SKM-1 (cell line): ENCODE results near the gene DEFB128.

Experiments
- DNase-seq: peaks from one replicate; lab custom pipeline; 2025; ENCODE audit not compliant: unreplicated experiment; lab: John Stamatoyannopoulos, UW

The DEFB128 gene

DNA sequence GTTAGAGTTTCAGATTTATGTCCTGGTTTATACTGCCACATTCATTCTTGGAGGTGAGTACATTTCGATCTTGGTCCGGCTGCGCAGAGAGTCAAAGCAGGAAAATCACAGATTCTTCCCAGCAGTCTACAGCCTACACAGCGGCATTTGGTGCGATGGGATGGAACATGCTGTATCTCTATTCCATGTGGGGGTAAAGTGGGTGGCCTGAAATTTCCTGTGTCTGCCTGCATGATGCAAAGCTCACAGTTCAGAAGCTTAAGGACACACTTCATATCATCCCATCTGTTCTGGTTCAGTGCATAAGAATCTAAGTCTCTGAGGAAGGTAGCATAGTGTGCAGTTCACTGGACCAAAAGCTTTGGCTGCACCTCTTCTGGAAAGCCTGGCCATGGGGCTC, 32.4 kb downstream of the DEFB128 start, which contains the start of gene DEFB127:
Gene DEFB127 (plus strand): TSS at position 301 of the 400 bp plus-strand sequence. CDS start 91 bp downstream, at position 392.
- DNase-seq = no peak

DNA sequence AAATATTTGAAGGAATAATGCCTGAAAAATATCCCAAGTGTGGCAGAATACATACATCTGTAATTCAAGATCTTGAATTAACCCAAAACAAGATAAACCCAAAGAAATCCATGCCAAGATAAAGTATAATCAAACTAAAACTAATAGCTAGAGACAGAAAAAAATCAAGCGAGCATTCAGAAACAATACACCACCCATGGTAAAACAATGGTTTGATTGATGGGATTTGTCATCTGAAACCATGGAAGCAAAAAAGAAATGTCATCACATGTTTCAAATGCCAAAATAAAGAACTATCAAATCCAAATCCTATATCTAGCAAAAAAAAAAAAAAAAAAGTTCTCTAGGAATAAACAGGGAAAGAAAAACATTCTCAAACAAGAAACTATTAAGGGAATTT, 37.4 kb downstream of the DEFB128 start:
- DNase-seq = no peak

DNA sequence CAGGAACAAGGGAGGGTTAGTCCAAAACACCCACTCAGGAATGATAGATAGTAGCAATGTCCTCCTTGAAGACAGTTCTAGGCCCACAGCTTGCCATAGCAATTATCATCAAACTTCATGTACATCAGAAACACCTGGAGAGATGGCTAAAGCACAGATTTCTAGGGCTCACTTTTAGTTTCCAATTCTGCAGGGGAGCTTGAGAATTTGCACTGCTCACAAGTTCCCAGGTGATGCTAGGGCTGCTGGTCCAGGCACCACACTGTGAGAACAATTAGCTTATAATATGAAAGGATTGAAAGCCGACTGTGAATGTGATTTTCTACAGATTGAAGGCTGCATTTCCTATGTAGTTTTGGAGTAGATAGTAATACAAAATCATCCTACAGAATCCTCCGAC, 43.6 kb downstream of the DEFB128 start:
- DNase-seq = no peak

DNA sequence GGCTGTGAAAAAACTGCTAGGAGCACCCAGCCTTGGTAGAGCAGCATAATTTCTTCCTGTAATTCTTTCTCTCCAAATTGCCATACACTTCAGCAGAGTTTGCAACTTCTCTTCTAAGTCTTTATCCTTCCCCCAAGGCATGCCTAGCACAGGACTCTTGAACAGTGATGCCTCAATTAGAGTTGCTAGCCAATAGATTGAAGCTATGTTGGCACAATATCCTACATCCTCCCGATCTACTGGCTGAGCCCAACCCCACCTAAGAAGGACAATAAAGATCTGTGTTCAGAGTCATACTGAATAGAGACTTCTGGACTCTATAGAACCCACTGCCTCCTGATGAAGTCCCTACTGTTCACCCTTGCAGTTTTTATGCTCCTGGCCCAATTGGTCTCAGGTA, 47.2 kb downstream of the DEFB128 start, which contains the start of gene DEFB126:
Gene DEFB126 (plus strand): TSS at position 301 of the 400 bp plus-strand sequence. CDS start 39 bp downstream, at position 340.
- no peak for DNase-seq
